ENCODE results near the gene SCNN1B.
"Not testable (repeated sequence)": the region's sequence is repeated elsewhere in the genome, so short reads cannot be mapped to it uniquely, and the experiment has no call there.

Gene SCNN1B

DNA sequence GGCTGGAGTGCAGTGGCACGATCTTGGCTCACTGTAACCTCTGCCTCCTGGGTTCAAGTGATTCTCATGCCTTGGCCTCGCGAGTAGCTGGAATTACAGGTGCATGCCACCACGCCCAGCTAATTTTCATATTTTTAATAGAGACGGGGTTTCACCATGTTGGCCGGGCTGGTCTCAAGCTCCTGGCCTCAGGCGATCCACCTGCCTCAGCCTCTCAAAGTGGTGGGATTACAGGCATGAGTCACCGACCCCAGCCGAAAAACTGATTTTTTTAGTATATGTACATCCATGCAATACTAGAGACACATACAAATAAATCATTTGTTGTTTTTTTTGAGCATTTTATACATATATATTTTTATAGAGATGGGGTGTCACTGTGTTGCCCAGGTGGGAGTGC, 79.6 kb downstream of the SCNN1B start:
- not testable (repeated sequence) for DNase-seq (ENCODE audit: low spot score)

DNA sequence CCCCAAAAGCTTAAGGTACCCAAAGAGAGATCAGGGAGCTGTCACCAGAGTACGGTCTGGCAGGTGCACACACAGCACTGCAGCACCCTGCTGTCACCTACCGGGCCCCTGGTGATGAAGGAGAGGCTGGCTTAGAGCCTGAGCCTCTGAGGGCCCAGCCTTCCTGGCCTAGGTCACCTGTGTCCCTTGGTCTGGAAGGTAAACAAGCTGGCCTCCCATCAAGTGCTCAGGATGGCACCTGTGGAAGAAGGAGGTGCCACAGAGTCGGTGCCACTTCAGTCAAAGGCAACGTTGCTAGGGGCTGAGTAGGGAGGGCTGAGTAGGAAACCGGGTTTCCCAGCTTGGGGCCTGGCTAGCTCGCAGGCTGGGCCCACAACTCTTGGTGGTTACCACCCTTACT, 80.2 kb downstream of the SCNN1B start:
- no peak for DNase-seq (ENCODE audit: low spot score)

DNA sequence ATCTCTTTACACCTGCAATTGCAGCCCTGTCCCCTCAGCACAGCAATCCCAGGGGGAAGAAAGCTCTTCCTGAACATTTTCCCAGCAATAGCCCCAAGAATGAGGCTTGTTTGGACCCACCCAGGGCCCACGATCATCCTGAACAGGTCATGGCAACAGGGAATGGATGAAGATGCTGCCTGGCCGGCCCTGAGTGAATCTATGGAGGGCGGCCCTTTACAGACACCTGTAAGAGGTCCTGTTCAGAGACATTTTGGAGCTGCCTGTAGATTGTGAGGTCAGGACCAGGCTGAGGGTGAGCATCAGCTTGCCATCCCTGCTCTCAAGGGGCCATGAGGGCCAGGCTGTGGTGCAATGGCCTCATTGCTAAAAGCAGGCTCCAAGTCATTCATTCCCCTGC, 81.8 kb downstream of the SCNN1B start:
- no peak for DNase-seq (ENCODE audit: low spot score)

DNA sequence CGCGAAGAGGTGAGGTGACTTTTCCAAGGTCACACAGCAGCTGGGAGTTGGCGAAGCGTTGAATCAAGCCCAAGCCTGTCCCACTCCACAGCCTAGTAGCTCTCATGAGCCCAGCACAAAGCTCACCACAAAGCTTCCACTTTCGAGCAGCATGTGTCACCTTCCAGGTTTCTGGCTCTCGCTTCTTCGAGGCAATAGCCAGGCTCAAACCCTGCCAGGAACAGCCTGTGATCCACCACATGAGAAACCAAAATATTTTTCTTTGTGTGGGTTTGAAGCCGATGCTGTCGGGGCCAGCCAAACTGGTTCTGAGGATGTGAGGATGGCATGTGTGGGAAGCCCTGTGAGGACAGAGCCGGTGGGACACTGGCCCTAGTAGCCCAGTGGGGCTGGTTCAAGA, 82.8 kb downstream of the SCNN1B start:
- DNase-seq (ENCODE audit: low spot score) = no peak

DNA sequence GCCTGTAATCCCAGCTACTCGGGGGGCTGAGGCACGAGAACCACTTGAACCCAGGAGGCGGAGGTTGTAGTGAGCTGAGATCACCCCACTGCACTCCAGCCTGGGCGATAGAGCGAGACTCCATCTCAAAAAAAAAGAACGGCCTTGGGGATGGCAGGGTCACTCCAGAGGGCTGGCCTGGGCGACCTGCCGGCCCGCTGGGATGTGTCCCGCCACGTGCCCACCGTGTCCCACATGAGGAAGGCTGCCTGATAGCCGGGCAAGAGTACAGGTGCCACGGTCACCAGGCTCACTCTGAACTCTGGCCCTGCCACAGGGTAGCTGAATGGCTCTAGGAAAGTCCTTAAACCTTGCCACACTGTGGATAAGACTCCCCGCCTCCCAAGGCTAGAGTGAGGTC, 83.3 kb downstream of the SCNN1B start:
- no peak for DNase-seq (ENCODE audit: low spot score)

DNA sequence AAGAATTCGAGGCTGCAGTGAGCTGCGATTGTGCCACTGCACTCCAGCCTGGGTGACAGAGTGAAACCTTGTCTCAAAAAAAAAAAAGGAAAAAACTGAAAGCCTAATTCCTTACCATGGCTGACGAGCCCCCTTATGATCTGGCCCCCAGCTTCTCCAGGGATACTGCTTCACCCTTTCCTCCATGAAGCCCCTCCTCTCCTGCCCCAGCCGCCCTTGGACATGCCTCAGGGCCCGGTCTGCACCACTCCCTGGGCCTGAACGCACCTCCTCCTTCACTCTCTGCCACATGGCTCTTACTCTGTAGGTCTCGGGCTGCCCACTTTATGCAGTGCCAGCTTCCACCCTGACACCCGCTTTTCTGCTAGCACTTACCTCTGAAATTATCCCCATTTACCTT, 85.6 kb downstream of the SCNN1B start:
- DNase-seq (ENCODE audit: low spot score) = no peak

DNA sequence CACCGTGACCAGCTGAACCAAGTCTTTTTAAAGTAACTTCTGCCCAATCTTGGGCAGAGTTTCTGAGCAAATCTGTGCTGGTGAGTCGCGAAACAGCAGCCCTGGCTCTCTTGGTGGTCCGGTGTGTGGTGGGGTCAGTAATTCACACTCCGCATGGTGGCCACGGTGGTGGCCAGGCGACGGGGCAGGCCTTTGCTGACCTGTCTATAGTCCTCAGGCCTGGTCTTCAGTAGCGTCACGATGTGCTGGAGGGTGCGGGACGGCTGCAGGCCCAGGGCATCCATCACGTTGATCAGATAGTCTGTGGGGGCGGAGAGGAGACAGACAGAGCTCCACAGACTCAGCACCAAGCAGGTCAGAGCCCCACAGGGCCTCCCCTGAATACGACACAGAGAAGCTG, 86.7 kb downstream of the SCNN1B start:
- no peak for DNase-seq (ENCODE audit: low spot score)

DNA sequence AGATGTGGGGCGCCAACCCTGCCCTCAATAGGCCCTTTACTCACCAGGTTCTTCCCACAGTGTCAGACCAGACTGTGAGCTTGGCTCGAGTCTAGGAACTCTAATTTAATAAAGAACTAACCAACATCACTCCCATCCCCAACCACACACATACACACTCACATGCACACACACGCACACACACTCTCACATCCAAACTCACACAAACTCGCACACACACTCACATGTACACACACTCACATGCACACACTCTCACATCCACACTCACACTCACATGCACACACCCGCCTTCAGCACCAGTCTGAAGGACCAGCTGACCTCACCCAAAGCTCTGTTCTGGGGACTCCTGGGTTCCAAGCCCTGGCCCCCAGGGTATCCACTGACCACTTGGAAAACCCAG, 87.1 kb downstream of the SCNN1B start:
- no peak for DNase-seq (ENCODE audit: low spot score)

DNA sequence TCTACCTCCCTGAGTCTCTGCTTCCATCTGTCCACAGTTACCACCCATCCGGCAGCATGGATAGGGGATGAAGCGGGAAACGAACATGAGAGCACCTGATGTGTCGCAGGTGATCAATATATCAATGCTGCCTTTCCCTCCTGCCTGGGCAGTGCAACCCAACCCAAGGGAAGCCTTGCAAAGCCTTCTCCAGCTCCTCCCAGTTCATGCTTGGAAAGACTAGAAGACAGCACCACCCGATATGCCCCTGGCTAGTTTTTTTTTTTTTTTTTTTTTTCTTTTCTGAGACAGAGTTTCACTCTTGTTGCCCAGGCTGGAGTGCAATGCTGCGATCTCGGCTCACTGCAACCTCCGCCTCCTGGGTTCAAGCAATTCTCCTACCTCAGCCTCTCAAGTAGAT, 87.8 kb downstream of the SCNN1B start:
- DNase-seq (ENCODE audit: low spot score) = not testable (repeated sequence)

DNA sequence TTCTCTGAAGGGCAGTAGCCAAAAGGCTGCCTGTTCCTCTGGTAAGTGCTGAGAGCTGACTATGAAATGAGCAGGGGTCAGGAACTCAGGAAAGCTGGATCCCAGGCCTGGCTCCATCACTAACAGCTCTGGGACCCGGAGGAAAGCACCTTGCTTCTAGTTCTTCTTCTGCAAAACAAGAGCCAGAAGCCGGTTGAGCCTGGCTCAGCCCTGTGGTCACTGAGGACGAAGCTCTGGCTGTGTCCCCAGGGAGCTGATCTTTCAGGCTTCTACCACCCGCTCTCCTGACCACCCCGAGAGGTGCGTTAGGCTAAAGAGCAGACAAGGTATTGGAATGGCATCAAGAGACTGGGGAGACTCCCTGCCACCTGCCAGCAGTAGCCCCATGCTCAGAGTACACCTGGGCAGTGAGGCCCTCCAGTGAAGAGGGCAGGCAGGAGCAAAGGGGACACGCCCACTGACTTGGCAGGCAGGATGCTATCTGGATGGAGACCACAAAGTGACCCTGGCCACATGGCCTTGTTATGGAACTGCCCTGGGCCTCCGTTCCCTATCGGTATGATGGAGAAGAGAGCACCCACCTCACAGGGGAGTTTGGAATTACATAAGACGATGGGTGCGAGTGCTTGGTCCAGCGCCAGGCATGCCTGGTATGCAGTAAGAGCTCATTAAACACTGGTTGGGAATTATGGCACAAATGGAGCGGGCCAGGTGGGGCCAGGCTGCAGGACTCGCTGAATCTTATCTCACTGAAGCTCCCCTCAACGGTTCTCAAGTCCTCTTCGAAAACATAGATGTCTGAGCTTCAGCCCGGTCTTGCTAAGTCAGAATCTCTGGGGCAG, 89.5 kb downstream of the SCNN1B start:
- DNase-seq (ENCODE audit: low spot score) = no peak

DNA sequence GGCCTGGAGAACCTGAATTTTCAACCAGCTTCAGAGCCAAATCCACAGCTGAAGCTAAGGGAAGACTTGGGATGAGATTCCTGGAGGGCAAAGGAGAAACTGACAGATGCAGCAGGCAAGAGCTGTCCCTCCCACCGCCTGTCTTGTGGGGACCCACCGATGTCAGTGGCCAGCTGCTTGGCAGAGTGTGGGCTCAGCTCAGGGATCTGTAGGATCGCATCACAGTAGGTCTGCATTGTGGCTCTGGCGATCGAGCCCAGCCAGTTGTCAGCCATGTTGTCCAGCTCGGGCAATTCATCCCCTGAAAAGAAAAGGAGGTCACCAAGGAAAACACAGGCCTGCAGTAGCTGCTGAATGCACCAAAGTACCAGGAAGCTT, 90.1 kb downstream of the SCNN1B start:
- no peak for DNase-seq (ENCODE audit: low spot score)

DNA sequence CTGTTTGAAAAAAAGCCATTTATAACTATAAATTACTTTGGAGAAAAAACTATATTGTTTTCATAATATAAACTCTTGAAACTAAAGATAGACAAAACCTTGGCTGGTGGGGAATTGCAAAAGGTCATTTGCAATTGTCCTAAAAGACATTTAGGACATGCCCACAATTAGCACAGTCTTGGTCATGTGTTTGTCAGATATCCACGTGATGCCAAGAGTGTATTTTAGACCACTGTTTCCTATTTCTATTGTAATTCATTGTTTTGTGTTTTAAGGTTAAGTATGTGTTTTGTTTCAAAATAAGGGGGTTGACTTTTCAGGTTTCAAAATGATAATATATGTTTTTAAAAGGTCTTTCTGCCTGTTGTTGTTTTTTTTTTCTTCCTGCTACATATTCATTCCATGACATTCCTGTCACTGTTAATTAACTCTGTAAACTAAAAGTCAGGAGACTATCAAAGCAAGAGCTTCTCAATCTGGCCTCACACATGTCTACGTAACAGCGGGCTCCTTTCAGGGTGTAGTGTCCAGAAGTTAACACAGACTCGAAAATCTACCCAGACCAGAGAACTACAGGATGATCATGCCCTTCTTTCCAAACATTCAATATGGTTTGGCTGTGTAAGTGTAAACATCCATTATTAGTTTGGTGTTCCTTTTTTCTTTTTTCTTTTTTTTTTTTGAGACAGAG, 92.2 kb downstream of the SCNN1B start:
- DNase-seq (ENCODE audit: low spot score) = no peak

DNA sequence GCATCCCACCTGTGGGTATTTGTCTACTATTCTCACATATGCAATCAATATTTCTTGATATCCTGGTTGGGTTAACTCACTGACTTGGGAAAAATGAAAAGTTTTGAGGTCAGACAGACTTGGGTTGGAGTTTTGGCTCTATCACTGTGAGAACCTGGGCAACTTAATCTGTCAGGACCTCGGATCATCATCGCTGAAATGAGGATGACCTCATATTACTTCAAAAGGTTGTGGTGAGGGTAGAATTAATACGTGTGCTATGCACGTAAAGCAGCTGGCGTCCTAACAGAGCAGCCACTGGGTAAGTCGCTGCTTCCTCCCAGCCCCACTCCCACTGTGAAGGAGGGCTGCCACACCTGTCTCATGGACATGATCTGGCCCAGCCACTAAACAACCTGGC, 93.6 kb downstream of the SCNN1B start:
- DNase-seq (ENCODE audit: low spot score) = no peak

DNA sequence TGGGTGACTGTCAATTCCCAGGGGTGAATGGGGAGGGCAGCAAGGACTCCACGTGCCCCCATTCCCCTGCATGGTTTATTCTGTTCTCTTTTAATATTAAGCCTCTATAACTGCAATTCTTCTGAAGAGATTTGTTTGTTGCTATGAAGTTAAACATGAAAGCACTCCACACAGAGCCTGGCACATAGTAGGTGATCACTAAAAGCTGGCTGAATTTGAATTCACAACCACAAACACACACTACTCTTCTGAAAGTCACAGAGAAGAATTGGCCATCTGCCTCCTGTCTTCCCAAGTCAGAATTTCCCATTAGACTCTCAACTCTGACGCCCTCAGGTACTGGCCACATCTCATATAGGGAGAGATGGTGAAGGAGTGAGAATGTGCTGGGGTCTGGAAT, 95.4 kb downstream of the SCNN1B start:
- DNase-seq (ENCODE audit: low spot score) = no peak

DNA sequence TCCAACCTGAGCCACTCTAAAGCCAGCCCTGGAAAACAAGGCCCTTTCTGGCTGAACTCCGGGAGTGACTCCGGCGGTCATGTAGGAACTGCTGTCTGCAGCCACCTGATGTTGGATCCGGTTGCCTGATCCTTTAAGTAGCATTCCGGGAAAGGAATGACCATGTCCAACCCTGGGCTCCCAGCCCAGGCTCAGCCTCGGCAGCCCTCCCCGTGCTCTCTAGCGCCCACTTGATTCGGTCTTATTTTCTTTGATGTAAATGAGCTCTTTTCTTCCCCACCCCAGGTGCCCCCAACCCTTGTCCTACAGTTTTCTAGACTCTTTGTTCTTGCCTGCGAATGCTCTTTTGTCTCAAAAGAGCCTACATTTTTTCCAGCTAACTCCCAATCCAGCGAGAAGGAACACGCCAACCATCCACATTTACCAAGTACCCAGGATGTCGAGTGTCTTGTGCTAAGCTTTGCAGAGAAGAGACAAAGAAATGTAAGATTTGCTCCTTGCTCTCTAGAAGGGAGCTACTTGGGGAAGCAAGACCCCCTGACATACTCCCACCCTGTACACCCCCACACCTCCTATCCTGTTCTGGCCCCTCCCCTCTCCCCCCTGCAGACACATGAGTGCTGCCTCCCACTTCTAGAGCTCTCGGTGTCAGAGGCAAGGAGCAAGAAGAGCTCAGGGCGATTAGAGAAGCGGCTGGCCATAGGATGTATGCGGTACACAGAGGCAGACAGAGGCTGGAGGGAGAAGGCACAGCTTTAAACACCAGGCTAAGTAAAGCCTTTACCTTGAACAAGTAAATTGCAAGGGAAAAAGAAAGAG, 97.1 kb downstream of the SCNN1B start:
- DNase-seq (ENCODE audit: low spot score) = no peak

DNA sequence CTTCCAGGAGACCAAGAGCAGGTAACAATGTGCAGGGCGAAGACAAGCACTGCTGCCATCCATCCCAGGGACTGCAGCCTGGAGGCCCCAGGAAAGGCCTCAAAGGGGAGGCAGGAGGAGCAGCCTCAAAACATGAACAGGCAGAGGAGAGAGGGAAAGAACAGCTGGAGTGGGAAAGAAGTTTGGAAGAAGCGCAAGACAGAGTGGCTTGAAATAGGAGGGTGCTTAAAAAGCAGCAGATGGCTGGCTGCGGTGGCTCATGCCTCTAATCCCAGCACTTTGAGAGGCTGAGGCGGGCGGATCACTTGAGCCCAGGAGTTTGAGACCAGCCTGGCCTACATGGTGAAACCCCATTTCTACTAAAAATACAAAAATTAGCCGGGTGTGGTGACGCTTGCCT, 98.3 kb downstream of the SCNN1B start:
- not testable (repeated sequence) for DNase-seq (ENCODE audit: low spot score)

DNA sequence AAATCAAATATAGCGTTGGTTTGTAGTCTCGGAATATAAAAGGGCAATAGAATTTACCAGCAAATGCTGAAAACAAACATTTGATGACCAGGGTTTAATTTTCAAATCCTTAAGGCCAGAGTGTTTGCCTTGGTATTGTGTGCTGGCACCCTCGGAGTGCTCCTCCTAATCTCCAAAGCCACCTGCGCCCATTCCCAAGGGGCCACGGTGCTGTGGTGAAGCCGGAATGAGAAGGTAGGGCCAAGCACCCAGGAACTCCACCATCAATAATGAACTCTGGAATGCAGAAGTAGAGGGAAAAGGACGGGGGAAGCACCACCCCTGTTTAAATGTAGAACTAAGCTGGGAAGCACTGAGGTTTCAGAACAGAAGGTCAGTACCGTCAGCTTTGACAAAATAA, 99.0 kb downstream of the SCNN1B start:
- no peak for DNase-seq (ENCODE audit: low spot score)

DNA sequence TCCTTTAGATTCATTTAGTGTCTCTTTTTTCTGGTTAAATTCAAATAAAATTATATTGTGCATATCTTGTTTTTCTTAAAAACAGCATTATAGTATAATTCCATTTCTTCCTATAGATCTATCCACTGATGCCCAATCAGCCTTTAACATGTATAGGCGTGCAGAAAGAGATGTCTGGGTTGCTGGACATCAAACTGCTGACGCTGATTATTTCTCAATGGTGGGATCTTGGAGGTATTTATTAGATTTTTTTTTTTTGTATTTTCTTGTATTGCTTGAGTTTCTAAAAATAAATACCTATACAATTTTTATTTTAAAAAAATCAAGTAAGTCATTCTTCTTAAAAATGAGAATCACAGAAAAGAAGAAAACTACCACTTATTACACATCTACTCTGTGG, 100.0 kb downstream of the SCNN1B start:
- no peak for DNase-seq (ENCODE audit: low spot score)

DNA sequence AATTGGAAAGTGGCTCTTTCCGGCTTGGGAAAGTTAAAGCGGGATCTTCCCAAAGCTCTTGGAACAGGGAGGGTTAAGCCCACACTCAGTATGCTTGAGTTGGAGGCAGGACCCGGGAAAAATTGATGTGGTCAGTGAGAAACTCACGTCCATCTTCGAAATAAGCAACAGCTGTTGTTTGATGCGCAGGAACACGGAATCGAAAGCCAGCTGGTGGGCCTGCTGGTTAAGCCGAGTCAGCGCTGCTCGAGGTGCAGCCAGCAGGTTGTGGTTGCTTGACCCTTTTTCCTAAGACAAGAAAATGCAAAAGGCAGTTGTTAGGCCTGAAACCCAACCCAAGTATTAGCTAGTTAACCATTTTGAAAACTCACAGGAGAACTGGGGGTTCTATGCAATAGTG, 101.4 kb downstream of the SCNN1B start:
- no peak for DNase-seq (ENCODE audit: low spot score)

DNA sequence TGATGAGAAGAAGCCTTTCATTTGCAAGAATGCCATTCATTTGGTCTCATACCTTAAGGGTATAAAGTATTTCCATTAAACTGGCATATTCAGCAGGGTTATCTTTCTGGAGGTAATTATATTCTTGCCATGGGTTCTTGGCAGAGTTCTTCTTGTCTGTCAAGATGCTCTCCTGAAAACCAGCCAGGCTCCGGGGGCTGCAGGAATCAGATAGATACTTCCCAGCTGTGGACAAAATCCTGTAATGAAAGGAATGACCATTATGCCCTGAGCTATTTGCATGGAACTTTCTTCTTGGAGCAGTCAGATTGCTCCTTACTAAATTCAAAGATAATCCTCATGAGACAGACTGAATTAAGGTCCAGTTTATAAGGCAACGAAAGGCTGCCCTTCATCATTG, 103.9 kb downstream of the SCNN1B start:
- DNase-seq (ENCODE audit: low spot score) = no peak

DNA sequence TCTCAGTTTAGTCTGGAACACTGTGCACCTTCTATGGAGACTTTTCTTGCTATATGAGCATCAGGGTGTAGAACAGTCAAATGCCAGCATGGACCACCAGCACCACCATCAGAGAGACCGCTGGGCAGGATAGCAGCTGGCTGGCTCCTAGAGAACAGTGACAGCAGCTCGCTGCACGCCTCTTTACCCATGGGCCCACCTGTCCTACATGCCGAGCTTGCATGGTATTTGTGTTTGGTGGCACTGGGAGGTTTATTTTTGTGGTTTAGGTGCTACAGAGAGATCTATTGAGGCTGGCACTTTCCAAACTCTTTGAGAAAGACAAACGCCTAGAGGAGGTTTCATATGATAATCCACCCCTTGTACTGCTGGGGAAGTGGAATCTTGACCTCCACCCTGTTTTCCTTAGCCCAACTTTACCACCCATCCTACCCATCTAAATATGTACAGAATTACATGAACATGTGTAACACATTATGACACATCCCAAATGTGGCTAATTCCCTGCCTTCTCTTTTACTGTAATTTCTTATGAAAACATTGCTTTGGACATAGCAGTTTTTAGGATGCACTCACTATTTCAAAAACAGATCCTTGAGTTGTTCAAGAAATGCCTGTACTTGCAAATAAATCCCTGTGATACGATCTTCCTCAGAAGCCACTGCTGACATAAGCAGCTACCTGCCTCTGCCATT, 104.6 kb downstream of the SCNN1B start:
- DNase-seq (ENCODE audit: low spot score) = no peak

DNA sequence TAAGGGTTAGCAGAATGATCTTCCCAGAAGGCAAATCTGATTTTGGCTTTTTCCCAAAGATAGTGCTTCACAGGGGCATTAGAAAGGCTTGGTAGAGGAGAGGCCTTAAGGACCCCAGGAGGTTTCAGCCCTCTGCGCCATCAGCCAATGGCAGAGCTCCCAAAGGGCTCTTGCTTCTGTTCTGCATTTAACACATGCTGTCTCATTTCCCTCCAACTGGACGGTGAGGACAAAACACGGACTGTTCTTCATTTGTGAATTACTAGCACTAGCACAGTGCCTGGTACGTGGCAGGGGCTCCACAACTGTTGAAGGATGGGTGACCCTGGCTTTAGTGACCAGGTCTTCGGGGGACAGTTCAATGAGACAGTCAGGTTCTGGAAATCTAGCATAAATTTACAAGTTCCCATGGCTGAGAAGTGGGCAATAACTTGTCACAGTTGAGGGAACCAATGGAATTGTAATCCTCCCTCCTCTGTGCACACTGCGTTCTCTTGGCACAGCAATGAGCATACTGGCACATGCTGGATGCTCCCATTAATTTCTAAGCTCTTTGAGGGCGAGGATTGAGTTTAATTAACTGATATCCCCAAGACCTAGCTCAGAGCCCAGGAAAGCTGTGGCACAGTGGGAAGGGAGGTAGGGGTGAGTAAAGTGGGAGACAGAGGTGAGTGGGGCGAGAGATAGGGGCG, 105.5 kb downstream of the SCNN1B start:
- no peak for DNase-seq (ENCODE audit: low spot score)
